ENCODE data around the gene ACSM4. TPM values are rescaled to one million over a fixed set of nuclear protein-coding genes. Genes with fewer than 3 reads are reported as not detected.
"Not testable (repeated sequence)": the region's sequence is repeated elsewhere in the genome, so short reads cannot be mapped to it uniquely, and the experiment has no call there.

ACSM4 gene
- total RNA-seq, 2 experiments from 2014 or later: not detected

- H3K4me1 ChIP-seq (ENCODE audit: insufficient read depth, low read length): no peaks in the 10 kb centered on the region
- no peaks in the 10 kb centered on the region for H3K36me3 ChIP-seq (ENCODE audit: insufficient read depth, low read length)
- H3K4me3 ChIP-seq (ENCODE audit: low read length): no peak overlapping the region
- ATAC-seq (ENCODE audit: poor library complexity) (no peak), DNase-seq (no peak)
- TF ChIP-seq, protein P1, sequence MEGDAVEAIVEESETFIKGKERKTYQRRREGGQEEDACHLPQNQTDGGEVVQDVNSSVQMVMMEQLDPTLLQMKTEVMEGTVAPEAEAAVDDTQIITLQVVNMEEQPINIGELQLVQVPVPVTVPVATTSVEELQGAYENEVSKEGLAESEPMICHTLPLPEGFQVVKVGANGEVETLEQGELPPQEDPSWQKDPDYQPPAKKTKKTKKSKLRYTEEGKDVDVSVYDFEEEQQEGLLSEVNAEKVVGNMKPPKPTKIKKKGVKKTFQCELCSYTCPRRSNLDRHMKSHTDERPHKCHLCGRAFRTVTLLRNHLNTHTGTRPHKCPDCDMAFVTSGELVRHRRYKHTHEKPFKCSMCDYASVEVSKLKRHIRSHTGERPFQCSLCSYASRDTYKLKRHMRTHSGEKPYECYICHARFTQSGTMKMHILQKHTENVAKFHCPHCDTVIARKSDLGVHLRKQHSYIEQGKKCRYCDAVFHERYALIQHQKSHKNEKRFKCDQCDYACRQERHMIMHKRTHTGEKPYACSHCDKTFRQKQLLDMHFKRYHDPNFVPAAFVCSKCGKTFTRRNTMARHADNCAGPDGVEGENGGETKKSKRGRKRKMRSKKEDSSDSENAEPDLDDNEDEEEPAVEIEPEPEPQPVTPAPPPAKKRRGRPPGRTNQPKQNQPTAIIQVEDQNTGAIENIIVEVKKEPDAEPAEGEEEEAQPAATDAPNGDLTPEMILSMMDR (IDR thresholded peaks at IDR 0.05): no peak
- no peak overlapping the region for H3K27ac ChIP-seq (ENCODE audit: low read depth in 1 of 2, low read length in 2 of 2)
- intact Hi-C loops (cut with DNase I, micrococcal nuclease): no loop called here
- H3K27me3 ChIP-seq (ENCODE audit: control insufficient read depth in 1 of 2, insufficient read depth in 2 of 2, low read length in 2 of 2): peaks cover 5 to 12% of the 10 kb centered on the region in 2 experiments
- no peaks in the 10 kb centered on the region for H3K36me3 Mint-ChIP-seq (ENCODE audit: low read depth)
- CTCF ChIA-PET: no interaction called here
- H3K4me3 Mint-ChIP-seq: no peak overlapping the region
- H3K9me3 Mint-ChIP-seq: peaks cover 11% of the 10 kb centered on the region
- peaks cover 0 to 5% of the 10 kb centered on the region in 2 experiments for H3K9me3 ChIP-seq (ENCODE audit: control insufficient read depth in 1 of 2, insufficient read depth in 1 of 2, low read length in 2 of 2)
- H3K4me1 Mint-ChIP-seq (ENCODE audit: low read depth): no peaks in the 10 kb centered on the region
- POLR2A ChIA-PET: no interaction called here
- H3K27ac Mint-ChIP-seq: no peak overlapping the region
- peaks cover 30% of the 10 kb centered on the region for H3K27me3 Mint-ChIP-seq
Measured at GRCh38 chr12:7282844-7283243, 21.0 kb upstream of the ACSM4 start.

DNA sequence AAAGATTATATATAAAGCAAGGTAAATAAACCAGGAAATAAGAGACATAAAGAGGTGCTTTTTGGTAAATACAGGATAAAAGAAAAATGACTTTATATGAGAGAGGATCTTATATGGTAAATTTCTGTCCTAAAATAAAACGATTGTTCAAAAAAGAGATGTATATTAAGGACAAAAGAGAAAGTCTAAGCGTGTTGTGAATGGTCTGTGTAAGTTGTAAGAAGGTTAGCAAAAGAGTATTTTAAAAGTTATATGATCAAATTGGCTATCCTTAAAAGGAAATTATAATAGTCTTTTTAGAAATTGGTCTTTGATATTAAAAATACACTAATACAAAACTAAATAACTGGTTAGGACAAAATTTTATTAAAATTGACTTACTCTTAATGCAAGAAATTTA lies 14.1 kb upstream of the ACSM4 start:
- CTCF ChIA-PET: interaction anchor here (1.3 kb wide), 1 partner anchor 9 kb away, joined by 3 read pairs; no protein-coding TSS in a partner anchor
- intact Hi-C loops (cut with DNase I, micrococcal nuclease): no loop called here
- TF ChIP-seq, protein P1 (IDR thresholded peaks at IDR 0.05): no peak
- POLR2A ChIA-PET: no interaction called here
- Mint-ChIP-seq H3K36me3 (ENCODE audit: low read depth) (no peaks in the 10 kb centered on the region), H3K4me3 (no peak overlapping the region), H3K27me3 (peaks cover 16% of the 10 kb centered on the region), H3K27ac (no peak overlapping the region), H3K9me3 (peaks cover 12% of the 10 kb centered on the region), H3K4me1 (ENCODE audit: low read depth) (no peaks in the 10 kb centered on the region)
- no peaks in the 10 kb centered on the region for H3K27me3 ChIP-seq (ENCODE audit: control insufficient read depth in 1 of 2, insufficient read depth in 2 of 2, low read length in 2 of 2)
- DNase-seq: no peak
- no peaks in the 10 kb centered on the region for H3K4me1 ChIP-seq (ENCODE audit: insufficient read depth, low read length)
- no peaks in the 10 kb centered on the region for H3K9me3 ChIP-seq (ENCODE audit: control insufficient read depth in 1 of 2, insufficient read depth in 1 of 2, low read length in 2 of 2)
- H3K36me3 ChIP-seq (ENCODE audit: insufficient read depth, low read length): no peaks in the 10 kb centered on the region
- no peak for ATAC-seq (ENCODE audit: poor library complexity)
- no peak overlapping the region for H3K4me3 ChIP-seq (ENCODE audit: low read length)
- H3K27ac ChIP-seq (ENCODE audit: low read depth in 1 of 2, low read length in 2 of 2): no peak overlapping the region

DNA sequence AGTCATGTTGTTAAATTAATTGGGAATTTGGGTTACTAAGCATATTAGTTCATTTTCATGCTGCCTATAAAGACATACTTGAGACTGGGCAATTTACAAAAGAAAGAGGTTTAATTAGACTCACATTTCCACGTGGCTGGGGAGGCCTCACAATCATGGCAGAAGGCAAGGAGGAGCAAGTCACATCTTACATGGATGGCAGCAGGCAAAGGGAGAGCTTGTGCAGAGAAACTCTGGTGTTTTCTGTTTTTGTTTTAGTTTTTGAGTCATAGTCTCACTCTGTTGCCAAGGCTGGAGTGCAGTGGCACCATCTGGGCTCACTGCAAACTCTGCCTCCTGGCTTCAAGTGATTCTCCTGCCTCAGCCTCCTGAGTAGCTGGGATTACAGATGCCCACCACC lies 13.3 kb upstream of the ACSM4 start:
- H3K9me3 Mint-ChIP-seq; DNase-seq; intact Hi-C loops (cut with DNase I, micrococcal nuclease); ATAC-seq (ENCODE audit: poor library complexity); H3K4me1 Mint-ChIP-seq (ENCODE audit: low read depth); CTCF ChIA-PET; POLR2A ChIA-PET; H3K4me3 Mint-ChIP-seq; H3K27ac Mint-ChIP-seq; H3K36me3 Mint-ChIP-seq (ENCODE audit: low read depth); H3K27me3 ChIP-seq (ENCODE audit: control insufficient read depth in 1 of 2, insufficient read depth in 2 of 2, low read length in 2 of 2); H3K4me3 ChIP-seq (ENCODE audit: low read length); H3K36me3 ChIP-seq (ENCODE audit: insufficient read depth, low read length); H3K27ac ChIP-seq (ENCODE audit: low read depth in 1 of 2, low read length in 2 of 2); H3K4me1 ChIP-seq (ENCODE audit: insufficient read depth, low read length); H3K9me3 ChIP-seq (ENCODE audit: control insufficient read depth in 1 of 2, insufficient read depth in 1 of 2, low read length in 2 of 2): not testable (repeated sequence)
- H3K27me3 Mint-ChIP-seq: peaks cover 13% of the 10 kb centered on the region

GRCh38 chr12:7292300-7292699 lies 11.6 kb upstream of the ACSM4 start:
- Mint-ChIP-seq H3K4me3 (no peak overlapping the region), H3K27me3 (peaks cover 4% of the 10 kb centered on the region), H3K9me3 (peaks cover 2% of the 10 kb centered on the region), H3K4me1 (ENCODE audit: low read depth) (no peaks in the 10 kb centered on the region), H3K27ac (no peak overlapping the region), H3K36me3 (ENCODE audit: low read depth) (no peaks in the 10 kb centered on the region)
- Histone ChIP-seq H3K27me3 (ENCODE audit: control insufficient read depth in 1 of 2, insufficient read depth in 2 of 2, low read length in 2 of 2) (no peaks in the 10 kb centered on the region), H3K27ac (ENCODE audit: low read depth in 1 of 2, low read length in 2 of 2) (no peak overlapping the region), H3K4me3 (ENCODE audit: low read length) (no peak overlapping the region), H3K4me1 (ENCODE audit: insufficient read depth, low read length) (no peaks in the 10 kb centered on the region), H3K9me3 (ENCODE audit: control insufficient read depth in 1 of 2, insufficient read depth in 1 of 2, low read length in 2 of 2) (no peaks in the 10 kb centered on the region), H3K36me3 (ENCODE audit: insufficient read depth, low read length) (no peaks in the 10 kb centered on the region)
- POLR2A ChIA-PET: no interaction called here
- DNase-seq: no peak
- no peak for ATAC-seq (ENCODE audit: poor library complexity)
- CTCF ChIA-PET: interaction anchor here (1.6 kb wide), 1 partner anchor 24 kb away, joined by 3 read pairs; no protein-coding TSS in a partner anchor
- TF ChIP-seq, protein P1 (IDR thresholded peaks at IDR 0.05): no peak
- intact Hi-C loops (cut with DNase I, micrococcal nuclease): no loop called here

All from CD4-positive, alpha-beta T cell (primary cell).